B cell (primary cell): ENCODE measurements around the gene SIGMAR1. TPM values are rescaled to one million over a fixed set of nuclear protein-coding genes. Genes with fewer than 3 reads are reported as not detected.

Experiments used
- ATAC-seq: fragments of 200-7000 bp; cut with Tn5 transposase; one replicate; pipeline ENCODE4 v1.10.0; 2021; ENCODE audit warnings: low read depth, mild to moderate bottlenecking, moderate number of reproducible peaks, moderate library complexity
- CTCF ChIA-PET: fragments of 350-600 bp; sonication (Branson Sonifier 250); formaldehyde crosslinking; loops from one replicate; lab custom pipeline; 2021; ENCODE audit warnings: antibody characterized with exemption, inconsistent platforms; lab: Charles Lee
- POLR2A ChIA-PET: fragments of 350-600 bp; sonication (Branson Sonifier 250); formaldehyde crosslinking; loops from one replicate; lab custom pipeline; 2021; ENCODE audit warnings: antibody characterized with exemption; lab: Charles Lee
- DNase-seq: peaks from one replicate; pipeline ENCODE4 v3.0.0; 2013
- H2AFZ ChIP-seq: 2 replicates; pipeline ENCODE4 v1.6.1; 2012; ENCODE audit warnings: mild to moderate bottlenecking, low read depth, low read length; ENCODE audit not compliant: insufficient read depth, poor library complexity, severe bottlenecking
- H3K27ac ChIP-seq, 2 donors: 1 replicate in 1 of 2; 2 replicates in 1 of 2; pipeline ENCODE4 v1.5.1; 2012 to 2013; ENCODE audit warnings: low read length in 2 of 2, mild to moderate bottlenecking in 2 of 2, moderate library complexity in 1 of 2
- H3K27me3 ChIP-seq, 4 experiments: fragments of 200-600 bp in 1 of 4; sonication (generic) in 1 of 4; replicated peaks in 1 of 4; 1 replicate in 2 of 4; 2 replicates in 2 of 4; pipeline versions ENCODE4 v1.6.1 to v1.7.0; 2013 to 2016; ENCODE audit warnings: low read length in 3 of 4, mild to moderate bottlenecking in 2 of 4, mixed read lengths in 1 of 4, moderate library complexity in 1 of 4; ENCODE audit not compliant: insufficient read depth in 4 of 4, control insufficient read depth in 3 of 4; ENCODE audit errors: control extremely low read depth in 1 of 4
- H3K36me3 ChIP-seq, 2 experiments: replicated peaks in 1 of 2; 1 replicate in 1 of 2; 2 replicates in 1 of 2; pipeline versions ENCODE4 v1.6.1 to v1.7.1; 2013; ENCODE audit warnings: low read length in 1 of 2; ENCODE audit not compliant: insufficient read depth in 2 of 2, control insufficient read depth in 1 of 2; ENCODE audit errors: control extremely low read depth in 1 of 2, extremely low read depth in 1 of 2
- H3K4me1 ChIP-seq, 2 donors: fragments of 200-600 bp in 1 of 2; sonication (generic) in 1 of 2; 1 replicate in 1 of 2; 2 replicates in 1 of 2; pipeline versions ENCODE4 v1.5.1 to v1.6.1; 2013 to 2017; ENCODE audit warnings: low read length in 2 of 2; ENCODE audit not compliant: control insufficient read depth in 2 of 2, insufficient read depth in 2 of 2
- H3K4me2 ChIP-seq: replicated peaks from 2 replicates; pipeline ENCODE3; 2012; ENCODE audit warnings: mild to moderate bottlenecking, low read depth, low read length; ENCODE audit not compliant: poor library complexity, severe bottlenecking
- H3K4me3 ChIP-seq, 5 experiments: fragments of 200-600 bp in 1 of 5; sonication (generic) in 1 of 5; 1 replicate in 3 of 5; 2 replicates in 2 of 5; pipeline versions ENCODE4 v1.5.1 to v1.7.0; 2011 to 2016; ENCODE audit warnings: low read length in 4 of 5, mild to moderate bottlenecking in 4 of 5, low read depth in 2 of 5, control low read depth in 1 of 5, moderate library complexity in 1 of 5; ENCODE audit not compliant: insufficient read depth in 1 of 5; ENCODE audit errors: control extremely low read depth in 1 of 5, extremely low read depth in 1 of 5
- H3K79me2 ChIP-seq: fragments of 200-600 bp; sonication (generic); one replicate; pipeline ENCODE4 v1.6.0; 2016; ENCODE audit warnings: low read length; ENCODE audit not compliant: control insufficient read depth, insufficient read depth
- H3K9ac ChIP-seq: fragments of 200-600 bp; sonication (generic); 2 replicates; pipeline ENCODE4 v1.6.1; 2017; ENCODE audit warnings: mild to moderate bottlenecking, low read length, moderate library complexity
- H3K9me3 ChIP-seq, 3 donors: one replicate each; pipeline versions ENCODE4 v1.6.1 to v1.7.1; 2013; ENCODE audit warnings: low read length in 2 of 3; ENCODE audit not compliant: control insufficient read depth in 2 of 3, insufficient read depth in 1 of 3; ENCODE audit errors: control extremely low read depth in 1 of 3
- H4K20me1 ChIP-seq: 2 replicates; pipeline ENCODE4 v1.6.0; 2012; ENCODE audit warnings: mild to moderate bottlenecking, low read length; ENCODE audit not compliant: insufficient read depth, control insufficient read depth, poor library complexity, severe bottlenecking
- H3K27ac Mint-ChIP-seq: one replicate; pipeline ENCODE4 v1.8.0; 2021; ENCODE audit warnings: mixed read lengths
- H3K27me3 Mint-ChIP-seq: one replicate; pipeline ENCODE4 v1.8.0; 2021; ENCODE audit warnings: mixed read lengths
- H3K4me1 Mint-ChIP-seq: one replicate; pipeline ENCODE4 v1.8.0; 2021; ENCODE audit warnings: mixed read lengths
- H3K4me3 Mint-ChIP-seq: one replicate; pipeline ENCODE4 v1.8.0; 2021; ENCODE audit warnings: mixed read lengths
- H3K9me3 Mint-ChIP-seq: one replicate; pipeline ENCODE4 v1.8.0; 2022; ENCODE audit warnings: mixed read lengths; ENCODE audit not compliant: insufficient read depth
- EZH2 ChIP-seq: IDR thresholded peaks from 2 replicates; pipeline ENCODE4 v1.6.1; 2012; ENCODE audit warnings: borderline replicate concordance, low read depth, mild to moderate bottlenecking, moderate library complexity, low read length; ENCODE audit not compliant: insufficient read depth, poor library complexity, severe bottlenecking
- whole genome bisulfite sequencing: methylation state at CpG from one replicate; pipeline ENCODE4 v1.1.5; 2013; ENCODE audit warnings: missing lambda C conversion rate; ENCODE audit not compliant: insufficient coverage; 5-methylcytosine and 5-hydroxymethylcytosine counted together
- intact Hi-C: fragments of 100-400 bp; cut with micrococcal nuclease; formaldehyde crosslinking; loops from one replicate; pipeline ENCODE4 v1.10.0; 2022
- polyA plus RNA-seq: library from polyadenylated mRNA; depleted of rRNA; stranded (reverse); fragments of >200 nt; gene quantifications from 2 replicates; pipeline ENCODE4 v1.2.3, GENCODE V29; 2012
- total RNA-seq, 2 donors: library from RNA; stranded (reverse); fragments of 120-200 nt in 1 of 2; gene quantifications; 1 replicate in 1 of 2; 2 replicates in 1 of 2; pipeline versions ENCODE4 v1.2.3 to v1.2.4, GENCODE V29; 2013 to 2022
- TF ChIP-seq, protein P1 (sequence below): fragments of 200-600 bp; IDR thresholded peaks from one replicate; pipeline ENCODE4 v1.8.0; 2022; ENCODE audit warnings: antibody characterized with exemption, mild to moderate bottlenecking

Gene SIGMAR1
- total and polyA plus RNA-seq, 2 donors (not counting 1 experiment from before 2014, with no cell fraction given), result 21.4 to 30.7 TPM

DNA sequence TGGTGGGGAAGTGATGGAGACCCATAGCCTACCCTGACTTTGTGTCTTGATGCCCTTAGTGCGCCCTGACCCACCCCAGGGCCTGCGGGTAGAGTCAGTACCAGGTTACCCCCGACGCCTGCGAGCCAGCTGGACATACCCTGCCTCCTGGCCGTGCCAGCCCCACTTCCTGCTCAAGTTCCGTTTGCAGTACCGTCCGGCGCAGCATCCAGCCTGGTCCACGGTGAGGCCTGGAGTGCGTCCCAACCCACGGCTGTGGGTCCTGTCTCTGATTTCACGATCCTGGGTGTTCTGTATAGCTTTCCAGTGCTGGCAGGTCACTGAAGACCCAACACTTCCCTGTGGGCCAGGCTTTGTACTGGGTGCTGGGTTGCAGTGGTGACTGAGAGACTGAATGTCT, 20.9 kb upstream of the SIGMAR1 start:
- Histone ChIP-seq H3K36me3 (no peaks in the 10 kb centered on the region), H3K9me3 (no peaks in the 10 kb centered on the region), H3K4me3 (no peak overlapping the region), H3K27me3 (no peaks in the 10 kb centered on the region), H4K20me1 (no peaks in the 10 kb centered on the region), H3K4me2 (no peak overlapping the region), H3K9ac (no peak overlapping the region), H3K4me1 (no peaks in the 10 kb centered on the region), H2AFZ (no peak overlapping the region), H3K79me2 (no peaks in the 10 kb centered on the region), H3K27ac (no peak overlapping the region)
- ATAC-seq (no peak), DNase-seq (no peak)
- Mint-ChIP-seq H3K4me3 (no peak overlapping the region), H3K4me1 (no peaks in the 10 kb centered on the region), H3K27me3 (peaks cover 3% of the 10 kb centered on the region), H3K27ac (no peak overlapping the region), H3K9me3 (no peaks in the 10 kb centered on the region)
- ChIA-PET POLR2A (no interaction called here), CTCF (interaction anchor here (1.0 kb wide), 1 partner anchor 44 kb away, joined by 4 read pairs; no protein-coding TSS in a partner anchor)
- 96% methylated on average over 14 of the region's 14 CpGs for WGBS
- intact Hi-C loops, result no loop called here
- TF ChIP-seq, protein P1, sequence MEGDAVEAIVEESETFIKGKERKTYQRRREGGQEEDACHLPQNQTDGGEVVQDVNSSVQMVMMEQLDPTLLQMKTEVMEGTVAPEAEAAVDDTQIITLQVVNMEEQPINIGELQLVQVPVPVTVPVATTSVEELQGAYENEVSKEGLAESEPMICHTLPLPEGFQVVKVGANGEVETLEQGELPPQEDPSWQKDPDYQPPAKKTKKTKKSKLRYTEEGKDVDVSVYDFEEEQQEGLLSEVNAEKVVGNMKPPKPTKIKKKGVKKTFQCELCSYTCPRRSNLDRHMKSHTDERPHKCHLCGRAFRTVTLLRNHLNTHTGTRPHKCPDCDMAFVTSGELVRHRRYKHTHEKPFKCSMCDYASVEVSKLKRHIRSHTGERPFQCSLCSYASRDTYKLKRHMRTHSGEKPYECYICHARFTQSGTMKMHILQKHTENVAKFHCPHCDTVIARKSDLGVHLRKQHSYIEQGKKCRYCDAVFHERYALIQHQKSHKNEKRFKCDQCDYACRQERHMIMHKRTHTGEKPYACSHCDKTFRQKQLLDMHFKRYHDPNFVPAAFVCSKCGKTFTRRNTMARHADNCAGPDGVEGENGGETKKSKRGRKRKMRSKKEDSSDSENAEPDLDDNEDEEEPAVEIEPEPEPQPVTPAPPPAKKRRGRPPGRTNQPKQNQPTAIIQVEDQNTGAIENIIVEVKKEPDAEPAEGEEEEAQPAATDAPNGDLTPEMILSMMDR, result no peak
- no peak for TF ChIP-seq EZH2

DNA sequence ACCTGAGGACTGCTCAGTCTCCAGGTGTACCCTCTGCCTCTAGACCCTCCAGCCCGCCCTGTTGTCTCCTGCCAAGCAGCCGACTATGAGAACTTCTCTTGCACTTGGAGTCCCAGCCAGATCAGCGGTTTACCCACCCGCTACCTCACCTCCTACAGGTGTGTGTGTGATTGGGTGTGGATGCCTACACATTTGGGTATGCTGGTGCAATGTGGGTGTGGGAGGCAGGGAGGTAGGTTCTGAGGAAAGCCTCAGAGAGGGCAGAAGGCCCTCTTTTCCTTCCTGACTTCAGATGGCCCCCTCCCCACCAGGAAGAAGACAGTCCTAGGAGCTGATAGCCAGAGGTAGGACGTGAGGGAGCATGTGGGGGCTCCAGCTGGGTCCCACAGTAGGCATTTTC, 19.4 kb upstream of the SIGMAR1 start:
- intact Hi-C loops, result no loop called here

More for the DNA sequence above, 19.4 kb upstream of the SIGMAR1 start:
- Histone ChIP-seq H4K20me1 (no peaks in the 10 kb centered on the region), H3K4me2 (no peak overlapping the region), H3K79me2 (no peaks in the 10 kb centered on the region), H3K27me3 (no peaks in the 10 kb centered on the region), H3K27ac (no peak overlapping the region), H3K36me3 (no peaks in the 10 kb centered on the region), H3K9me3 (no peaks in the 10 kb centered on the region), H3K4me1 (no peaks in the 10 kb centered on the region), H3K4me3 (no peak overlapping the region), H2AFZ (no peak overlapping the region), H3K9ac (no peak overlapping the region)
- ChIA-PET POLR2A (no interaction called here), CTCF (interaction anchor here (1.8 kb wide), 1 partner anchor 23 kb away, joined by 6 read pairs; no protein-coding TSS in a partner anchor)
- 63% methylated on average over 2 of the region's 5 CpGs for WGBS
- H3K4me1 Mint-ChIP-seq, result peaks cover 9% of the 10 kb centered on the region
- no peak for TF ChIP-seq EZH2
- TF ChIP-seq, protein P1, result no peak
- no peaks in the 10 kb centered on the region for H3K9me3 Mint-ChIP-seq
- ATAC-seq (no peak), DNase-seq (no peak)
- no peak overlapping the region for H3K4me3 Mint-ChIP-seq
- H3K27me3 Mint-ChIP-seq, result peaks cover 3% of the 10 kb centered on the region
- H3K27ac Mint-ChIP-seq, result no peak overlapping the region
